ENCODE data around the gene DDX59. TPM values are rescaled to one million over a fixed set of nuclear protein-coding genes. Genes with fewer than 3 reads are reported as not detected.

Gene DDX59
- total RNA-seq, 1 experiment from 2014 or later, result 24.6 TPM

DNA sequence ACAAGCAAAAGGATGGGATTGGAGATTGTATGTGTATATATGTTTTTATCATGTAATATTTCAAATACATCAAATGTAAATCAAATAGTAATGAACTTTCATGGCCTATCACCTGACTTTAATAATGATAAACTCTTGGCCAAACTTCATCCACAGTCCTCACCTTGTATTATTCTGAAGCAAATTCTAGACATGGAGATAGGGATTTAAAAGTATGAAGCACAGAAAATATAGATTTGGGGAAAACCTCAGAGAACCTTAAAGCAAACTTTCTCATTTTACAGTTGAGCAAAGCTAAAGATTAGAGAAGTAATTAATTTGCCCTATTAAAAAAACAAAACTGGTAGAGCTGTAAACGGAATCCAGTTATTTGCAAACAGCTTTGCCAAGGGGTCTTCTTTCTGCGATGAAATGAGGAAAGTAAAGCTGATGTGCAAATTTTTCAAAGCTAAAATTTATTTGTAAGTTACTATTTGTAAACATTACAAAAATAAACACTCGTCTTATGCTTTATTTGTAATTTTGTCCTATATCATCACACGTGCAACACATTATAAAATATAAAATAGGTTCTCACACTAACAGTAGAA lies 29.2 kb downstream of the DDX59 start:
- Histone ChIP-seq H3K4me1 (ENCODE audit: insufficient read depth, low read length) (peaks cover 20% of the 10 kb centered on the region), H3K36me3 (ENCODE audit: low read depth, low read length) (no peaks in the 10 kb centered on the region), H3K79me2 (ENCODE audit: low read length) (no peaks in the 10 kb centered on the region), H3K4me3 (ENCODE audit: low read length) (no peak overlapping the region), H4K20me1 (ENCODE audit: low read length) (no peaks in the 10 kb centered on the region), H3K9ac (ENCODE audit: low read length) (peak overlapping the region; percentile 61; the same call in 1 of the 2 replicates), H3K9me3 (ENCODE audit: low read length) (no peaks in the 10 kb centered on the region), H3K9me2 (replicated peaks; ENCODE audit: low read length) (no peaks in the 10 kb centered on the region), H3K27me3 (ENCODE audit: low read length) (no peaks in the 10 kb centered on the region), H2AFZ (ENCODE audit: low read length) (peak overlapping the region; percentile 75), H3F3A (ENCODE audit: low read length, unreplicated experiment) (no peaks in the 10 kb centered on the region), H3K27ac (ENCODE audit: low read length) (peak overlapping the region; percentile 81), H3K4me2 (ENCODE audit: low read length) (peak overlapping the region; percentile 66)
- ChIA-PET CTCF (no interaction called here), POLR2A (ENCODE audit: unreplicated experiment) (interaction anchor here (0.7 to 0.8 kb wide), 2 partner anchors 18 to 29 kb away, joined by 4 to 12 read pairs; partner anchors contain the start of gene DDX59)
- no peak for ATAC-seq
- BruUV-seq (replicated peaks), result TSS peak; percentile 95
- no peak for DNase-seq
- intact Hi-C loops (cut with micrococcal nuclease), result loop anchor here (2.0 to 5.0 kb wide), 2 partner anchors 28 to 162 kb away; partner anchors contain the start of gene DDX59
- TF ChIP-seq, protein P1, sequence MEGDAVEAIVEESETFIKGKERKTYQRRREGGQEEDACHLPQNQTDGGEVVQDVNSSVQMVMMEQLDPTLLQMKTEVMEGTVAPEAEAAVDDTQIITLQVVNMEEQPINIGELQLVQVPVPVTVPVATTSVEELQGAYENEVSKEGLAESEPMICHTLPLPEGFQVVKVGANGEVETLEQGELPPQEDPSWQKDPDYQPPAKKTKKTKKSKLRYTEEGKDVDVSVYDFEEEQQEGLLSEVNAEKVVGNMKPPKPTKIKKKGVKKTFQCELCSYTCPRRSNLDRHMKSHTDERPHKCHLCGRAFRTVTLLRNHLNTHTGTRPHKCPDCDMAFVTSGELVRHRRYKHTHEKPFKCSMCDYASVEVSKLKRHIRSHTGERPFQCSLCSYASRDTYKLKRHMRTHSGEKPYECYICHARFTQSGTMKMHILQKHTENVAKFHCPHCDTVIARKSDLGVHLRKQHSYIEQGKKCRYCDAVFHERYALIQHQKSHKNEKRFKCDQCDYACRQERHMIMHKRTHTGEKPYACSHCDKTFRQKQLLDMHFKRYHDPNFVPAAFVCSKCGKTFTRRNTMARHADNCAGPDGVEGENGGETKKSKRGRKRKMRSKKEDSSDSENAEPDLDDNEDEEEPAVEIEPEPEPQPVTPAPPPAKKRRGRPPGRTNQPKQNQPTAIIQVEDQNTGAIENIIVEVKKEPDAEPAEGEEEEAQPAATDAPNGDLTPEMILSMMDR (conservative IDR thresholded peaks at IDR 0.05; ENCODE audit: low read depth, low read length), result no peak
- TF ChIP-seq EZH2phosphoT487 (IDR thresholded peaks at IDR 0.05; ENCODE audit: borderline replicate concordance, low read length), result no peak
- no peak for TF ChIP-seq EZH2 (IDR thresholded peaks at IDR 0.05; ENCODE audit: low read length, unreplicated experiment)

- H3K4me1 ChIP-seq (ENCODE audit: insufficient read depth, low read length), result peaks cover 20% of the 10 kb centered on the region
- H3K4me2 ChIP-seq (ENCODE audit: low read length), result no peak overlapping the region
- H3K36me3 ChIP-seq (ENCODE audit: low read depth, low read length), result no peaks in the 10 kb centered on the region
- BruUV-seq (replicated peaks), result no TSS peak
- DNase-seq, result no peak
- ATAC-seq, result no peak
- POLR2A ChIA-PET (ENCODE audit: unreplicated experiment), result interaction anchor here (0.6 kb wide), 1 partner anchor 195 kb away, joined by 3 read pairs; no protein-coding TSS in a partner anchor
- no peaks in the 10 kb centered on the region for H3K27me3 ChIP-seq (ENCODE audit: low read length)
- no peak overlapping the region for H3K4me3 ChIP-seq (ENCODE audit: low read length)
- TF ChIP-seq EZH2 (IDR thresholded peaks at IDR 0.05; ENCODE audit: low read length, unreplicated experiment) (no peak), EZH2phosphoT487 (IDR thresholded peaks at IDR 0.05; ENCODE audit: borderline replicate concordance, low read length) (no peak)
- TF ChIP-seq, protein P1 (conservative IDR thresholded peaks at IDR 0.05; ENCODE audit: low read depth, low read length), result peak; percentile 15; the same call in 1 of the 2 replicates
- no peaks in the 10 kb centered on the region for H3F3A ChIP-seq (ENCODE audit: low read length, unreplicated experiment)
- no peak overlapping the region for H3K9ac ChIP-seq (ENCODE audit: low read length)
- no peaks in the 10 kb centered on the region for H3K9me3 ChIP-seq (ENCODE audit: low read length)
- intact Hi-C loops (cut with micrococcal nuclease), result no loop called here
- H3K79me2 ChIP-seq (ENCODE audit: low read length), result no peaks in the 10 kb centered on the region
- H3K9me2 ChIP-seq (replicated peaks; ENCODE audit: low read length), result no peaks in the 10 kb centered on the region
- H2AFZ ChIP-seq (ENCODE audit: low read length), result no peak overlapping the region
- no peaks in the 10 kb centered on the region for H4K20me1 ChIP-seq (ENCODE audit: low read length)
- CTCF ChIA-PET, result no interaction called here
- H3K27ac ChIP-seq (ENCODE audit: low read length), result no peak overlapping the region
Measured at GRCh38 chr1:200638073-200638472, 31.6 kb downstream of the DDX59 start.

GRCh38 chr1:200636681-200637080 lies 33.0 kb downstream of the DDX59 start:
- no TSS peak for BruUV-seq (replicated peaks)
- Histone ChIP-seq H3K4me1 (ENCODE audit: insufficient read depth, low read length) (peaks cover 20% of the 10 kb centered on the region), H3K27me3 (ENCODE audit: low read length) (no peaks in the 10 kb centered on the region), H4K20me1 (ENCODE audit: low read length) (no peaks in the 10 kb centered on the region), H3K27ac (ENCODE audit: low read length) (no peak overlapping the region), H3K4me3 (ENCODE audit: low read length) (no peak overlapping the region), H3K9ac (ENCODE audit: low read length) (no peak overlapping the region), H3K4me2 (ENCODE audit: low read length) (no peak overlapping the region), H3K9me3 (ENCODE audit: low read length) (no peaks in the 10 kb centered on the region), H2AFZ (ENCODE audit: low read length) (no peak overlapping the region), H3F3A (ENCODE audit: low read length, unreplicated experiment) (no peaks in the 10 kb centered on the region), H3K79me2 (ENCODE audit: low read length) (no peaks in the 10 kb centered on the region), H3K36me3 (ENCODE audit: low read depth, low read length) (no peaks in the 10 kb centered on the region), H3K9me2 (replicated peaks; ENCODE audit: low read length) (no peaks in the 10 kb centered on the region)
- no peak for ATAC-seq
- intact Hi-C loops (cut with micrococcal nuclease), result no loop called here
- TF ChIP-seq EZH2 (IDR thresholded peaks at IDR 0.05; ENCODE audit: low read length, unreplicated experiment) (no peak), EZH2phosphoT487 (IDR thresholded peaks at IDR 0.05; ENCODE audit: borderline replicate concordance, low read length) (no peak)
- TF ChIP-seq, protein P1 (conservative IDR thresholded peaks at IDR 0.05; ENCODE audit: low read depth, low read length), result no peak
- ChIA-PET CTCF (no interaction called here), POLR2A (ENCODE audit: unreplicated experiment) (no interaction called here)
- no peak for DNase-seq

Measured in PC-3 (cell line).